ENCODE data around the gene CYP39A1. TPM values are rescaled to one million over a fixed set of nuclear protein-coding genes. Genes with fewer than 3 reads are reported as not detected.
"Not testable (repeated sequence)": the region's sequence is repeated elsewhere in the genome, so short reads cannot be mapped to it uniquely, and the experiment has no call there.

Gene CYP39A1
- total RNA-seq, 2 donors from 2014 or later, result not detected

DNA sequence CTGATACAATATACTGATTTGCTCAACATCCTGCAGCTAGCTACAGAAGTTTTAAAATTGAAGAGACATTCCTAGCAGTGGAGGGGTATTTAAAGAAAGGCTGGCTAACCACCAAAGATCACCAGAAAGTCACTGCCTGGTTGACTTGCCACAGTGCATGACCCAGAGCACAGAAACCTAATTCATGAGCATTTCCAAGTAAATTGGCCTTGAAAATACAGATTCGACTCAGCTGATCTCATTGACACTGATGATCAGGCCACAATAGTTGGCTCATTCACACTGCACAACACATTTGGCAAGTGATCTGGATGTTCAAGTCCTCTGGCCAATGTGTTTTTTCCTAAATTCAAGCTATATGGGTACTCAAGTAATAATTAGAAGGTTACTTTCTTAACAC lies 21.8 kb upstream of the CYP39A1 start:
- Mint-ChIP-seq H3K36me3 (ENCODE audit: insufficient read depth in 2 of 2) (no peaks in the 10 kb centered on the region), H3K27me3 (ENCODE audit: low read depth) (no peaks in the 10 kb centered on the region), H3K4me3 (no peak overlapping the region), H3K4me1 (ENCODE audit: low read depth) (no peaks in the 10 kb centered on the region), H3K9me3 (no peaks in the 10 kb centered on the region), H3K27ac (no peak overlapping the region)
- DNase-seq (no peak), ATAC-seq (replicated peaks in 1 of 2) (no peak)

- no peak overlapping the region for H3K4me3 Mint-ChIP-seq
- H3K9me3 Mint-ChIP-seq, result no peaks in the 10 kb centered on the region
- H3K27ac Mint-ChIP-seq, result no peak overlapping the region
- peaks cover 6% of the 10 kb centered on the region for H3K27me3 Mint-ChIP-seq (ENCODE audit: low read depth)
- DNase-seq, result no peak
- ATAC-seq (replicated peaks in 1 of 2), result no peak
- no peaks in the 10 kb centered on the region for H3K4me1 Mint-ChIP-seq (ENCODE audit: low read depth)
- H3K36me3 Mint-ChIP-seq (ENCODE audit: insufficient read depth in 2 of 2), result no peaks in the 10 kb centered on the region
Measured at GRCh38 chr6:46667377-46667776, 14.8 kb upstream of the CYP39A1 start.

DNA sequence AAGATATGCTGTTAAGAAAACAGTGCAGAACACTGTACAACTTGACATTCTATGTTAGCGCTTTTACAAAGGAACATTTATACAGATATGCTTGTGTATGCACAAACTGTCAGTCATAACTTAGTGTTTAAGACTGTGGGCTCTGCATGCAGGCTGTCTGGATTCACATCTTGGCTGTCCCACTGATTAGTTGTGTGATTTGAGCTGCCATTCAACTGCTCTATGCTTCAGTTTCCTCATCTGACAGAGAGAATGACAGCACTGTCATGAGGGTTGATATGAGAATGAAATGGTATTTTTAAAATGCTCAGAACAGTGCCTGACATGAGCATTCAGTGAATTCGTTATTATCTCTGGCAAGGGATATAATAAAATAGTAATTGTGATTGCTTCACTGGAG lies 8.9 kb upstream of the CYP39A1 start:
- DNase-seq (no peak), ATAC-seq (replicated peaks in 1 of 2) (no peak)
- no peaks in the 10 kb centered on the region for H3K36me3 Mint-ChIP-seq (ENCODE audit: insufficient read depth in 2 of 2)
- H3K4me3 Mint-ChIP-seq, result no peak overlapping the region
- no peaks in the 10 kb centered on the region for H3K9me3 Mint-ChIP-seq
- no peak overlapping the region for H3K27ac Mint-ChIP-seq
- H3K27me3 Mint-ChIP-seq (ENCODE audit: low read depth), result no peaks in the 10 kb centered on the region
- H3K4me1 Mint-ChIP-seq (ENCODE audit: low read depth), result no peaks in the 10 kb centered on the region

DNA sequence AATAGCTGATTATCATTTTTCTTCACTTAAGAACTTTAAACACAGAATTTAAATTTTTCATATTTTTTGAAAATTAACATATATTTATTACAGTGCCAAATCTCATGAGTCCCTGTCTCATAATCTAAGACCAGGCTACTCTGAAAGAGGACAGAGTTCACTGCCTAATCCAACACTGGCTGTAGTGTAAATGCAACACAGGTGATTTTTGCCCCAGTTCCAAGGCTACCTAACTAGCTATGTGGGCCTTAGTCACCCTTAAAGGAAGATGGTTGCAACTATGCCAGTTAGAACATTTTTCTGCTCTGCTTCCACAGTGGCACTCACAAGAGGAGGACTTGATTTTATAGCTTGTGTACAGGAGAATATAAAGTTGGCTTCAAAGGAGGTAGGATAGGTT lies 5.0 kb upstream of the CYP39A1 start:
- H3K9me3 Mint-ChIP-seq, result no peaks in the 10 kb centered on the region
- no peak for ATAC-seq (replicated peaks in 1 of 2)
- H3K4me1 Mint-ChIP-seq (ENCODE audit: low read depth), result peaks cover 8% of the 10 kb centered on the region

DNA sequence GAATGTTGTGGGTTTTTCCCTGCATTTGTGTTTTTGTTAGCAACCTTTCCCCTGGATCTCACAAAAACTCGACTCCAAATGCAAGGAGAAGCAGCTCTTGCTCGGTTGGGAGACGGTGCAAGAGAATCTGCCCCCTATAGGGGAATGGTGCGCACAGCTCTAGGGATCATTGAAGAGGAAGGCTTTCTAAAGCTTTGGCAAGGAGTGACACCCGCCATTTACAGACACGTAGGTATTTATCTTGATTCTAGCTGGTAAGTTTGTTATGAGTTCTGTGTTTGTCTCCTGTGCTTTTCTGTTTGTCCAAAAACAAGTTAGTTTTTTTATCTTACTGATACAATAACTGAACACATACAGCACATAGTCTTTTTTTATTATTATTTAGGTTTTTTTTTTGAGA lies 3.2 kb upstream of the CYP39A1 start:
- peaks cover 31% of the 10 kb centered on the region for H3K27me3 Mint-ChIP-seq (ENCODE audit: low read depth)
- no peaks in the 10 kb centered on the region for H3K36me3 Mint-ChIP-seq (ENCODE audit: insufficient read depth in 2 of 2)
- no peak overlapping the region for H3K27ac Mint-ChIP-seq
- H3K4me3 Mint-ChIP-seq, result no peak overlapping the region
- H3K9me3 Mint-ChIP-seq, result no peaks in the 10 kb centered on the region
- ATAC-seq (replicated peaks in 1 of 2) (no peak), DNase-seq (no peak)
- H3K4me1 Mint-ChIP-seq (ENCODE audit: low read depth), result peaks cover 15% of the 10 kb centered on the region

More for the DNA sequence above, 5.0 kb upstream of the CYP39A1 start:
- peaks cover 16% of the 10 kb centered on the region for H3K27me3 Mint-ChIP-seq (ENCODE audit: low read depth)
- no peak overlapping the region for H3K4me3 Mint-ChIP-seq
- DNase-seq, result no peak
- no peak overlapping the region for H3K27ac Mint-ChIP-seq
- H3K36me3 Mint-ChIP-seq (ENCODE audit: insufficient read depth in 2 of 2), result no peaks in the 10 kb centered on the region

- Mint-ChIP-seq H3K4me3 (peak overlapping the region; percentile 94), H3K9me3 (no peaks in the 10 kb centered on the region), H3K27me3 (ENCODE audit: low read depth) (peaks cover 33% of the 10 kb centered on the region), H3K36me3 (ENCODE audit: insufficient read depth in 2 of 2) (no peaks in the 10 kb centered on the region), H3K4me1 (ENCODE audit: low read depth) (peaks cover 15% of the 10 kb centered on the region), H3K27ac (no peak overlapping the region)
- ATAC-seq (replicated peaks in 1 of 2), result no peak
- no peak for DNase-seq
Measured at GRCh38 chr6:46653439-46654195, 999 bp upstream of the CYP39A1 start.

GRCh38 chr6:46652232-46652602 lies 401 bp downstream of the CYP39A1 start:
- peaks cover 0 to 1% of the 10 kb centered on the region in 2 donors for H3K9me3 Mint-ChIP-seq
- peaks cover 15% of the 10 kb centered on the region for H3K4me1 Mint-ChIP-seq (ENCODE audit: low read depth)
- no peaks in the 10 kb centered on the region for H3K36me3 Mint-ChIP-seq (ENCODE audit: insufficient read depth in 2 of 2)
- H3K4me3 Mint-ChIP-seq, result peak overlapping the region; percentile 94
- DNase-seq (no peak), ATAC-seq (replicated peaks in 1 of 2) (no peak)
- H3K27ac Mint-ChIP-seq, result no peak overlapping the region
- peaks cover 40% of the 10 kb centered on the region for H3K27me3 Mint-ChIP-seq (ENCODE audit: low read depth)

DNA sequence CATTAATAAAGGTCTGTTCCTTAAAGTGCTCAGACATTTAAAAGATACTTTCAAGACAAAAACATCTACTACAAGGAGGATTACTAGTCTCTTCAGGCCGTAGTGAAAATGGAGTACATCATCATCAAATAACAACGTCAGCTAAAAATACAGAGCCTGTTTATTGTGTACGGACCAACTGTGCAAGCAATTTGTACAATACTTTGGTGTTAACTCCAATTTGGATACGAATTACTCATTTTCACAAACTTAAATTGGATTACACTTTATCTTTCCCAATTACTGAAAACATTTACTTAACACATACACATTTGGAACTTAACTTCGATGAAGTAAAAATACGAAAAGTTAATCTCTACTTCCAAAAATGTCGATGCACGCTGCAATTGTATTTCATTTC lies 802 bp downstream of the CYP39A1 start:
- DNase-seq (no peak), ATAC-seq (replicated peaks in 1 of 2) (no peak)
- H3K27ac Mint-ChIP-seq, result no peak overlapping the region
- H3K4me1 Mint-ChIP-seq (ENCODE audit: low read depth), result peaks cover 15% of the 10 kb centered on the region
- no peaks in the 10 kb centered on the region for H3K36me3 Mint-ChIP-seq (ENCODE audit: insufficient read depth in 2 of 2)
- H3K4me3 Mint-ChIP-seq, result peak overlapping the region; percentile 94
- H3K27me3 Mint-ChIP-seq (ENCODE audit: low read depth), result peaks cover 44% of the 10 kb centered on the region
- peaks cover 0 to 1% of the 10 kb centered on the region in 2 donors for H3K9me3 Mint-ChIP-seq

GRCh38 chr6:46651006-46651405 lies 1.6 kb downstream of the CYP39A1 start:
- no peak overlapping the region for H3K4me3 Mint-ChIP-seq
- peaks cover 50% of the 10 kb centered on the region for H3K27me3 Mint-ChIP-seq (ENCODE audit: low read depth)
- ATAC-seq (replicated peaks in 1 of 2) (no peak), DNase-seq (no peak)
- no peak overlapping the region for H3K27ac Mint-ChIP-seq
- H3K9me3 Mint-ChIP-seq, result peaks cover 0 to 1% of the 10 kb centered on the region in 2 donors
- peaks cover 15% of the 10 kb centered on the region for H3K4me1 Mint-ChIP-seq (ENCODE audit: low read depth)
- no peaks in the 10 kb centered on the region for H3K36me3 Mint-ChIP-seq (ENCODE audit: insufficient read depth in 2 of 2)

DNA sequence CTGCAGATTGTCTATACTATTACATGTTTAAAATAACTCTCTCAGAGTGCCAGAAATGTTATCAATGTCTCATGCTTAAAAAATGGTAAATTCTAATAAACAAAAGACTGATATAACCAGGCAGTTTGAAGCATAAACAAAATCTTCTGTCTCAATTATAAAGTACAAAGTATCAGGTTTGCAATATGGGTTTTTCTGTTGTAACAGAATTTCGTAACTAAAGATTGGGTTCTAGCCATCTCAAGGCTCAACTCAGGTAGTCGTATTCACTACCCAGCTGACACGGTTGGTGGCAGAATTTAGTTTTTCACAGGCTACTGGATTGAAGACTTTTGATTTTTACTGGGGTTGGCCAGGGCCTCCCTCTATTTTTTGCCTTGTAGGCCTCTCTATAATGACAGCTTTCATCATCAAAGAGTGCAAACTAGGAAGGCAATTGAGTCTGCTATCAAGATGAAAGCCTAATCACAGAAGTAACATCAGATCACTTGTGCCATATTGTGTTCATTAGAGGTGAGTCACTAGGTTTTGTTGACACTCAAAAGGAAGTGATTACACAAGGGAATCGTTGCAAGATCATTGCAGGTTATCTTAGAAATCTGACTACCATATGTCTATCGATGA lies 3.6 kb downstream of the CYP39A1 start:
- Mint-ChIP-seq H3K4me1 (ENCODE audit: low read depth) (peaks cover 18% of the 10 kb centered on the region), H3K27ac (no peak overlapping the region), H3K9me3 (peaks cover 0 to 1% of the 10 kb centered on the region in 2 donors), H3K4me3 (no peak overlapping the region), H3K36me3 (ENCODE audit: insufficient read depth in 2 of 2) (no peaks in the 10 kb centered on the region), H3K27me3 (ENCODE audit: low read depth) (peaks cover 63% of the 10 kb centered on the region)
- DNase-seq (no peak), ATAC-seq (replicated peaks in 1 of 2) (no peak)

GRCh38 chr6:46648108-46648507 lies 4.5 kb downstream of the CYP39A1 start:
- H3K36me3 Mint-ChIP-seq (ENCODE audit: insufficient read depth in 2 of 2); H3K27ac Mint-ChIP-seq; DNase-seq; H3K4me3 Mint-ChIP-seq; H3K9me3 Mint-ChIP-seq; ATAC-seq (replicated peaks in 1 of 2): not testable (repeated sequence)
- Mint-ChIP-seq H3K27me3 (ENCODE audit: low read depth) (peaks cover 56% of the 10 kb centered on the region), H3K4me1 (ENCODE audit: low read depth) (peaks cover 22% of the 10 kb centered on the region)

DNA sequence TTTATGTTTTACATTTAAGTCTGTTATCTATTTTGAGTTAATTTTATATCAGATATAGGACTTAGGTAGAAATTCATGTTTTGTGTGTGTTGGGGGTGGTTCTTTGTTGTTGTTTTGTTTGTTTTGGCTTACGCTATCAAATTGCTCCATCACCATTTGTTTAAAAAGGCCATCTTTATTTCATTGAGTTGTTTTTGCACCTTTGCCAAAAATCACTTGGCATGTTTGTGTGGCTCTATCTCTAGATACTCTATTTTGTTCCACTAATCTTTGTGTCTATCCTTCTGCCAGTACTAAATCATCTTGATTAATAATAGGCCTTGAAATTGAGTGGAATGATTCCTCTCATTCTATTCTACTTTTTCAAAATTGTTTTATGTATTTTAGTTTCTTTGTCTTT lies 7.4 kb downstream of the CYP39A1 start:
- Mint-ChIP-seq H3K27ac (no peak overlapping the region), H3K4me3 (no peak overlapping the region), H3K27me3 (ENCODE audit: low read depth) (peaks cover 41% of the 10 kb centered on the region), H3K9me3 (peaks cover 3 to 4% of the 10 kb centered on the region in 2 donors), H3K4me1 (ENCODE audit: low read depth) (peaks cover 17% of the 10 kb centered on the region), H3K36me3 (ENCODE audit: insufficient read depth in 2 of 2) (no peaks in the 10 kb centered on the region)
- DNase-seq (no peak), ATAC-seq (replicated peaks in 1 of 2) (no peak)

- H3K27me3 Mint-ChIP-seq (ENCODE audit: low read depth), result peaks cover 56% of the 10 kb centered on the region
- ATAC-seq (replicated peaks in 1 of 2) (peak; percentile 99), DNase-seq (peak in 1 of 2 donors; percentile 15)
- H3K4me1 Mint-ChIP-seq (ENCODE audit: low read depth), result peaks cover 17% of the 10 kb centered on the region
- H3K27ac Mint-ChIP-seq, result peak overlapping the region; percentile 1
- H3K36me3 Mint-ChIP-seq (ENCODE audit: insufficient read depth in 2 of 2), result no peaks in the 10 kb centered on the region
- H3K4me3 Mint-ChIP-seq, result peak overlapping the region in 1 of 2 donors; percentile 31
- peaks cover 3% of the 10 kb centered on the region in 2 donors for H3K9me3 Mint-ChIP-seq
Measured at GRCh38 chr6:46642928-46643751, 9.5 kb downstream of the CYP39A1 start.
